ENCODE measurements around the gene CLTB.

- TF ChIP-seq CTCF (IDR thresholded peaks at IDR 0.05), result peak; percentile 34
- no peak for TF ChIP-seq ZFX (IDR thresholded peaks at IDR 0.05; ENCODE audit: borderline replicate concordance)
Observed at GRCh38 chr5:176361437-176362232, 54.7 kb downstream of the CLTB start, which contains the start of gene KIAA1191.
